Activated CD4-positive, CD25-positive, alpha-beta regulatory T cell treated with anti-CD3 and anti-CD28 coated beads, Interleukin-2, amount 50 U/mL, for 72 hours (primary cell): Measurements from ENCODE around the gene PRIM2.
"Not testable (repeated sequence)": the region's sequence is repeated elsewhere in the genome, so short reads cannot be mapped to it uniquely, and the experiment has no call there.

Experiments
- DNase-seq: peaks from one replicate; pipeline ENCODE4 v3.0.0; 2021

Gene PRIM2

DNA sequence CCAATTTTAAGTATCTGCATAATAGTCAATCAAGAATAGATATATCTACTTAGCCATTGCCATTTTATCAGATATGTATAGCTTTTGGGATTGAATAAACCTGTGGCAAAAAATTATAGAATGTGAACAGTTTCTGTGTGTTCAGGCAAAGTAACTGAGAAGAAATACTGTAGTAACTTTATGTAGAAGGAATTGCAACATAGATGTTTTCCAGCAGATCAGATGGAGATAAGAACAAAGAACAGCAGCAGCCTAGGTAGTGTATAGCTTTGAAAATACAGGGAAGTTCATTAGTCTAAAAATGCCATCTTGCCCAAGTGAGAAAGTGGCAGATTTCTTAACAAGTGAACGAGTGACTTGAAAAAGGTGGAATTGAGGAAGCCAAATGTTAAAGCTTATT, 197.7 kb downstream of the PRIM2 start:
- DNase-seq: not testable (repeated sequence)

DNA sequence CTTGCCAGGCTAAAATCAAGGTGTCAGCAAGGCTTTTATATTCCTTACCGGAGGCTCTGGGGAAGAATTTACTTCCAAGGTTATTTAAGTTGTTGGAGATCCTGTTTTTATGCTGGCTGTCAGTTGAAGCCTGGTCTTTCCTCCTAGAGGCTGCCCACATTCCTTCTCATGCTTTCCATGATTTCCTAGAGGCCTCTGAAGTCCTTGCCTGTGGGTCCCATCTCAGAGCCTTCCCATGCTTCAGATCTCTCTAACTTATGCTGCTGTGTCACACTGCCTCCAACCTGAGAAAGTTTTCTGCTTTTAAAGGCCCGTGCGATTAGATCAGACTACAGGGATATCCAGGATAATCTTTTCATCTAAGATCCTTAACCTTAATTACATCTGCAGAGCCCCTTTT, 198.4 kb downstream of the PRIM2 start:
- DNase-seq: not testable (repeated sequence)

DNA sequence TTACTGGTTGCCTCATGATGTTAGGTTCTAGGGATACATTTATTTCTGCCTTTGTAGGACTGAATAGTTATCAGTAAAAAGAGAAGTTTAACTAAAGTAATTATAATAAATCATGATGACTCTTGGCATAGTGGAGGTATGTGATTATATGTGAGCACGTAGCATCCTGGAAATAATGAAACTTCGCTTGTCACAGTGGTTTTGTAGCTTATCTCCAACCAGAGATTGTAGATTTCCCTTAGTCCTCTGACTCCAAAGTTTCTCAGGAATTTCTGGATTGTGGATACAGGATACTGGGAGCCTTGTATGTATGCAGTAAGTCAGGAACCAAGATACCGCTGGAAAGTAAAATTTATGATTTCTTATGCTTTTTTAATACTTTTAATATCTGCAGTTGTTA, 199.3 kb downstream of the PRIM2 start:
- not testable (repeated sequence) for DNase-seq

DNA sequence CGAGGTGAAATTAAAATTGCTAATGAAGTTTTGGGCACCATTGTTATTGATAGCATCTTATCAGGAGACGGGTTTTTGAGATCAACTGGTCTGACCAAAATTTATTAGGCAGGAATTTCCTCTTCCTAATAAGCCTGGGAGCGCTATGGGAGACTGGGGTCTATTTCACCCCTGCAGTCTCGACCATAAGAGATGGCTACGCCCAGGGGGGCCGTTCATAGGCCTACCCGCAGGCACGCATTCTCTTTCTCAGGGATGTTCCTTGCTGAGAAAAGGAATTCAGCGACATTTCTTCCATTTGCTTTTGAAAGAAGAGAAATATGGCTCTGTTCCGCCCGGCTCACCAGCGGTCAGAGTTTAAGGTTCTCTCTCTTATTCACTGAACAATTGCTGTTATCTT, 201.8 kb downstream of the PRIM2 start:
- not testable (repeated sequence) for DNase-seq

DNA sequence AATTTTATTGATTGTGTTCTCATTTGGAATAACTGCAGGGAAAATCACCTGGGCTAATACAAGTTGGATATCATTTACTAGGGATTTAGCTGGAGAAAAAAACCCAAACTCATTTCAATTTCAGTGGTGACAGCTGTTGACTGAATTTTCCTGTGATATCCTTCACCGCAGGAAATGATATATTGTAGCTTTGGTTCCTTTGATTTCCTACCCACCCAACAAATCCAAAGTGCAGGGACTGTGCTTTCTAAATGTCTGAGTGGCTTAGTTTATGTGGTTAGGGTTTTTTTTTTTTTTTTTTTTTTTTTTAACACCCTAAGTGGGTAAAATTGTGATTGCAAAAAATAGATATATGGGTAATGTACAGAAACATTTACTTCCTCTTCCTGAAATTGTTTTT, 203.7 kb downstream of the PRIM2 start:
- DNase-seq: not testable (repeated sequence)

DNA sequence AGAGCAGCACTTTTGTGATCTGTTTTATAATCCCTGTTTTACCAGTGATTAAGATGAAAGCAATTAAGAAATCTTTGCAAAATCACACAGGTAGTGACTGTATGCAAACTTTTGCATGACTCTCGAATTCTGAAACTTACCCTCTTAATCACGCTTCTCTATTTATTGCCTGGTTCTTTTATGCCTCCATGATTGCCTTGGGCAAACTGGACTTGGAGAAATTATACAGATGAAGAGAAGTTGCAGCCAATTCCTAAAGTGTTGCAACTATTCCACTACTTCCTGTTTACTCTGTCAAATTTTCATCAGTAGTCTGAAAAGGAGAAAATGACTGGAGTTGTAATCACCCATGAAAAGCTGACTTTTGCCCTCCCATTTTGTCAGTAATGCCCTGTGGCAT, 205.8 kb downstream of the PRIM2 start:
- DNase-seq: not testable (repeated sequence)

DNA sequence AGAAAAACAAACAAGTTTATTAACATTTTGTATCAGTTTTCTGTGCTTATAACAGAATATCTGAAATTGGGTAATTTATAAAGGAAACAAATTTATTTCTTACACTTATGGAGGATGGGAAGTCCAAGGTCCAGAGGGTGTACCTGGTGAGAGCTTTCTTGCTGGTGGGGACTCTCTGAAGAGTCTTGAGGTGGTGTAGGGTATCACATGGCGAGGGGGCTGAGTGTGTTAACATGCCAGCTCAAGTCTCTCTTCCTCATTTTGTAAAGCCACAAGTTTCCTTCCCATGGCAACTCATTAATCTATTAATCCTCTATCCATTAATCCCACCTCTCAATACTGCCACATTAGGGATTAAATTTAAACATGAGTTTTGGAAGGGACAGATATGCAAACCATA, 212.3 kb downstream of the PRIM2 start:
- DNase-seq: not testable (repeated sequence)

DNA sequence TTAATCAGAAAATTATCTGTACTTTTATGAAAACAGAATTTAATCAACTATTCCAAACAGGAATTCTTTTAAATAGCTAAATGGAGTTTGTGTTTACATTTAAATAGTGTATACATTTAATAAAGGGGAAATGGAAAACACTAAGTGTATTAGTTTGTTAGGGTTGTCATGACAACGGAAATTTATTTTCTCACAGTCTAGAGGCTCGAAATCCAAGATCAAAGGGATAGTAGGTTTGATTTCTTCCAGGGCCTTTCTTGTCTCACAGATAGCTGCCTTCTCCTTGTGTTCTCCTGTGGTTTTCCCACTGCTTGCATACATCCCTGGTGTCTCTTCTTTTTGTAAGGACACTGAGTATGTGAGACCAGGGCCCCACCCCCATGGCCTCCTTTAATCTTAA, 215.2 kb downstream of the PRIM2 start:
- not testable (repeated sequence) for DNase-seq

DNA sequence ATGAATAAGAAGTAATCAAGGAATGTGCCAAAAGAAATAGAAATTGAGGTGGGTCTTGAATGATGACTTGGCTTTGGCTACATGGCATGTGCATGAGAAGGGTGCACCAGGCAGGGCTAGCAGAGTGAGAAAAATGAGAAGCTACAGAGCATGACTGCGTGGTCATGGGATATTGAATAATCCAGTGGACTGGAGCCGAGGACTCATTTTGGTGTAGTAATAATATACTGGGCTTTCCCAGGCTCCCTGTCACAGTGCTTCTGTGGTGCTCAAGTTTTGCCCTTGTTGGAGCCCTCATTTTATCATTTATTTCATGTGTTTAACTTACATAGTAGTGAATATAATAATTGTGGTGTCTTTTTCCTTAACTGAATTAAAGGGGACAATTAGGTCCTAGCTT, 217.7 kb downstream of the PRIM2 start:
- DNase-seq: not testable (repeated sequence)

DNA sequence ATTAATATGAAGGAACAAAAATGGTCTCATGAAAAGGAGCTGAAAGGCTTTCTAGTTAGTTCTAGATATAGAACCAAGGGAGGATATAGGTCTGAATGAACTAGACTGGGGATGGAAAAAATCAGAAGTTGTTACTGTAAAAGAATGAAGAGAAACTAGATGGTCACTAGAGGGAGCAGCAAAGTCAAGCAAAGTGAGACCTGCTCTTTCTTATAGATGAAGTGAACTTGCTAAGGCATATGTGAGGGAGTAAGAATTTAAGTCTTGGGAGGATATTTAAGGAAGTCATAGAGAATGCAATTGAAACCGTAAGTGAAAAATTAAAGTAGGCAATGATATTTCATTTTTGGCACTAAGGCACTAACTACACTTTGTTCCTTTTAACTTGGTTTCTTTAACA, 218.6 kb downstream of the PRIM2 start:
- not testable (repeated sequence) for DNase-seq

DNA sequence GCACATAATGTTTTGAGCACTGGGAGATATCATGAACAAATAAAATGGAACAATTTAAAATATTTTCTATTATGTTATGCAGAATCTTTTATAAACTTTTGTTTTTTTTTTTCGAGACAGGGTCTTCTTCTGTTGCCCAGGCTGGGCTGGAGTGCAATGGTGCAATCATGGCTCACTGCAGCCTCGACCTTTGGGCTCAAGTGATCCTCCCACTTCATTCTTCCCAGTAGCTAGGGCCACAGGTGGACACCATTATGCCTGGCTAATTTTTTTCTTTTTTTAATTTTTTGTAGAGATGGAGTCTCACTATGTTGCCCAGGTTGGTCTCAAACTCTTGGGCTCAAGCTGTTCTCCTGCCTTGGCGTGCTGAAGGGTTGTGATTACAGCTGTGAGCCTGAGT, 220.5 kb downstream of the PRIM2 start:
- not testable (repeated sequence) for DNase-seq

DNA sequence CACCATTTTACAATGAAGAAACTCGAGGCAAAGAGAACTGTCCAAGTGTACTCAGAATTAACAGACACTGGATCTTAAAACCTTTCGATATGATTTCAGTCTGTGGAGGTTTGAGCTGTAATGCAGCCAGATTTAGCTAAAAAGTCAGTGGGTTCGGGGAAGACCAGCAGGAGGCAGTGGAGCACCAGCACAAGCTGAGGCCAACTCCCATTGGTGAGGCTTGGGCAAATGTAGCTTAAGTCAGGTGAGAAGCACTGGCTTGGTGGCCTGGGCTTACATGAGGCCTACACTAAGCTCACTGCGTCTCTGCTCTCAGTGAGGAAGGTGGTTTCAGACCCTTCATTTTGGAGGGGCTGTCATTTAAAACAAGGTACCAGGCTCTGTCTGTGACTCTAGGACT, 234.5 kb downstream of the PRIM2 start:
- not testable (repeated sequence) for DNase-seq

DNA sequence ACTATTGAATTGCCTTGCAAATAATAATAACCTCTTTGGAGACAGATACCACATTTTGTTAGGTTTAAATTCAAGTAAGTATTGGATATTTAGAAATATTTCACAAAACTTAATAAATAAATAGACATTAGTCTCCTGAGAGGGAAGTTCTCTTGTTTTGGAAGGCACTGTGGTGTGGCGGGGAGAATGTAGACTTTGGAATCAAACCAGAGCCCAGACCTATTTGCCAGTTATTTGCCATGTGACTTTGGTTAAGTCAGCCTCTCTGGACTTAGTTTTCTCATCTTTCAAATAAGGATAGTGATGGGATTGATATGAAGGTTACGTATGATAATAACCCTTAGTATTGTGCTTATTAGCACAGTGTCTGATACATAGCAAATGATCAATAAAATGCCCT, 240.4 kb downstream of the PRIM2 start:
- not testable (repeated sequence) for DNase-seq

DNA sequence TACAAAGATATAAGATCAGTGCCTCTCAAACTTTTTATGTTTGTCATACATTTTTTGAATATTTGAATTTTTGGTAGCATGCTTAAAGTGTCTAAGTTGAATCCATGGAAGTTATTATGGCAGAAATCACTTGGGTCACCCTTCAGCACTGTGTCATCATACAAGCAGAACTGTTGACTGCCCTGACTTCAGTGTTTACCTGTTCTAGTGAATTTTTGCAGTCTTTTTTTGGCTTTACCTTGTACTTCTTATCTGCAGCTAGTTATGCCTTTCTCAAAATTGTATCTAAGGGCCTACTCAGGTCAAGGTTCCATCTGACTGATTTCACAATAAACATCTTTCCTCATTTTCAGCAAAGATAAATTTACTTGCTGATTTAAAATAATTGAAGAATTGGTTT, 241.7 kb downstream of the PRIM2 start:
- DNase-seq: not testable (repeated sequence)

DNA sequence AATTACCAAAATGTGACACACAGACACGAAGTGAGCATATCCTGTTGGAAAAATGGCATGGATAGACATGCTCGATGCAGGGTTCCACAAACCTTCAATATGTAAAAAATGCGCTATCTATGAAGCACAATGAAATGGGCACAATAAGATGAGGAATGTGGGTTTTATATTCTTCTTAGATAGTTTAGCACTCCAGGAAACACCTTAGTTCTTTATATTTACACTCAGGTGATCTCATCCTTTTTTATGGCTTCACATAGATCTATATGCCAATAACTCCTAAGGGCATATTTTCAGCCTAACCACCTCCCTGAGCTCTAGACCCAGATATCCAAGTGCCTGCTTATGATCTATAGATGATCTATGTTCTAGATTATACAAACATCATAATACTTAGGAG, 244.8 kb downstream of the PRIM2 start:
- not testable (repeated sequence) for DNase-seq

DNA sequence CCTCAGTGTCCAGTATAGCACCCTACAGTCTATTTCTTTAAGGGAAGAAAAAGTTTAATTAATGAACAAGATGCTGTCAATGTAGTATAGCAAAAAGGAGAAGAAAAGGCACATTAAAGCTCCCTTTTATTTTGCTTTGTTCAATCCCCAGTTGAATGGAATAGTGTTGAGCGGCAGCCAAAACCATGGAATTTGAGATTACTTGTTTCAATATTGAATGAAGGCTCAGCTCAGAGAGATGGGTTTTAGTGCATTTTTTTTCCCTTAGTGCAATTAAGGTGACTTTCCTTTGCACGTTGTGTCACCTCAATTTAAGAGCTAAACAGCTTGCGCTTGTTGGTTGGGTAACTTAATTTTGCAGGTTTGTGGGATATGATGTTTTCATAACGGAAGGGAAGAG, 254.7 kb downstream of the PRIM2 start:
- not testable (repeated sequence) for DNase-seq

DNA sequence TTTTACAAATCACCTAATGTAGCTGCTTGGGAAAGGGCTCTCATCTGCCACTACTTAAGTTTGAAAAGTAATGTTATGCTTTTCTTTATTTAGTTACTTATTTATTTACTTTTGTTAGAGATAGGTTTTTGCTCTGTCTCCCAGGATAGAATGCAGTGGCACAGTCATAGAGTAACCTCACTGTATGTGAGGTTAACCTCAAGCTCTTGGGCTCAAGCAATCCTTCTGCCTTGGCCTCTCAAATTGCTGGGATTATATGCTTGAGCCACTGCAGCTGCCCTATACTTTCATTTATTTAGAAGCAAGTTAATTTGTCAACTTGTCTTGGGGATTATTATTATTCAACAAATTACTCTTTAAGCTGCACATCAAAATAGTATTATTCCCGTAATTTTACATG, 255.4 kb downstream of the PRIM2 start:
- DNase-seq: not testable (repeated sequence)

DNA sequence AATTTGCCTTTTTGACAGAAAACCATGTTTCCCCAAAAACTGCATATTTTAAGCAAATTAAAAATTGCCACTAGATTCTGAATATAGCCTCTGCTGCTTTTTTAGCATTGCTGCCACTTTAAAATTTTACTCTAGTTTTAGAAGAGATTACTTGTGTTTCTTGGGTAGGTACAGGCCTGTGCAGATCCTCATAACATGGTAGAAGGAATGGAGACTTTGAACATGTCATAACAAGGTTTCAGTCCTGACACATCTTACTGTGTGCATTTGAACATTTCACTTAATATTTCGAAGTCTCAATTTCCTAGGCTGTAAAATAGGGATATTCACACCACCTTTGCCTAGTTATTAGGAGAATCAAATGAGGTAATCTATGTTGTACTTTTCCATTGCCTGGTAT, 259.6 kb downstream of the PRIM2 start:
- DNase-seq: not testable (repeated sequence)

DNA sequence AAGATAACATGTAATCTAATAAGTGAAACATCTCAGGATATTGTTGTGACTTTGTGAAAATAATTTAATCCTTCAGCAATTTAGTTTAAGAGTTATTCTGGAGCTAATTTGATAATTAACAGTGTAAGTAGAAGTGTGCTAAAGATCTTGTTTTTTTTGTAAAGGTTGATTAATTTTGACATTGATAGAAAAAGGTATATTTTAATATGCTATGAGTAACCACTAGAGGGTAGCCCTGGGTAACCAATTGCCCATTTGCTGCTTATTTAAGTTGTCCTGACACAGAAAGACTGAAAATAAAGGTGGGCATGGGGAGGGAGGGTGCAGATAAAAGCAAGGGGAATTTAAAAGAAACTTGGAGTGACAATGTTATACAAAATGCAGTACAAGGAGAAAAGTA, 262.1 kb downstream of the PRIM2 start:
- DNase-seq: not testable (repeated sequence)

DNA sequence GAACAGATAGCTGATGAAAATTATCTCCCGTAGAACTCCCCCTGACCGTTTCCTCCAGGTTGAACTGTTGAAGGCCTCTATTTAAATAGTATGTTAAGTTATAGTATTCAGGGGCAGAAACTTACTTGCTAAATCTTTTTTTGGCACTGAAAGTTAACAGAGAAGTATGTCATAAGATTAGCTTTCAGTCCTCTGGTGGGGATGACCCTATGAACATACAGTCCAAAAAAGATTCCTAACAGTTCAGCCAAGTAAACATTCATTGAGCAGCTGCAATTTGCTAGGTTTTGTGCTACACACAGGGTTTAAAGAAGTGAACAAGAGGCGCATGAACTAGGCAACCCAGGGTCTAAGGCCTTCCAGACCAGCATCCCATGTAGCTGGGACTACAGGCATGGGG, 264.2 kb downstream of the PRIM2 start:
- not testable (repeated sequence) for DNase-seq

DNA sequence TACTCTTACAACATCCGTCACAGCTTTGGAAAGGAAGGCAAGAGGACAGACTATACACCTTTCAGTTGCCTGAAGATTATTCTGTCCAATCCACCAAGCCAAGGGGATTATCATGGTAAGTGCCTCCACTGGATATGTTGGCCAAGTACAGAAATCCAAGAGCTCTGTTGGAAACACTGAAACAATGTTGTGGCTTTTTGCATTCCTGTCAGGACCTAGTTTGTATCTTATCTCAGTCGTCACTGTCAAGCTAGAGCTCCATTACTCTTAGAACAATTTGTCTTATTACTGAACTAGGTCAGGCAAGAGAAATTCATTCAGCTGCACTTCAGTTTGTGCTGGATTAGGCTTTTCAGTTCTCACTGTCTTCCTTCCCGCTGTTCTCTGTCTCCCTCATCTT, 283.7 kb downstream of the PRIM2 start:
- DNase-seq: not testable (repeated sequence)

DNA sequence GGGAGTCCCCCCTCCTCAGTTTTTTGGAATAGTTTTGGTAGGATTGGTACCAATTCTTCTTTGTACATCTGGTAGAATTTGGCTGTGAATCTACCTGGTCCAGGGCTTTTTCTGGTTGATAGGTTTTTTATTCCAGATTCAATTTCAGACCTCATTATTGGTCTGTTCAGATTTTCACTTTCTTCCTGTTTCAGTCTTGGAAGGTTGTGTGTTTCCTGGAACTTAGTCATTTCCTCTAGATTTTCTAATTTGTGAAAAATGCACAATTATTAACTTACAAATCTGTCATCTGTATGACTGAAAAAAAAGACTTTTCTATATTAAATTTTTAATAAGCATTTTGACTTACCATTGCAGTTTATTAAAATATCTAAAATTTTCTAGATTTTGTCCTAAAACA, 287.9 kb downstream of the PRIM2 start:
- not testable (repeated sequence) for DNase-seq

DNA sequence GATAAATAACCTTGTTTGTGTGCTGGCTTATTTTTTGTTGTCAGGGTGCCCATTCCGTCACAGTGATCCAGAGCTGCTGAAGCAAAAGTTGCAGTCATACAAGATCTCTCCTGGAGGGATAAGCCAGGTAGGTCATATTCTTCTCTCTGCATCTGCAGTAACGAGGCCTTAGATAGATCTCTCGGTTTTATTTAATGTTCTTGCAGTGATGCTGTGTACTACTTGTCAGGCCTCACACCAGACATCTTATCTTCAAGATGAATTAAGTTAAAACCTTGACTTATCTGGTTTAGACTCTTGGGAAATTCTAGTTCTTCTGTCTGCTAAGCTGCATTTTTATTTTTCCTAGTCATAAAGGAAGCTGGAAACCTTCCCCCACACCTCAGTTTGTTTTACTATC, 288.9 kb downstream of the PRIM2 start:
- not testable (repeated sequence) for DNase-seq

DNA sequence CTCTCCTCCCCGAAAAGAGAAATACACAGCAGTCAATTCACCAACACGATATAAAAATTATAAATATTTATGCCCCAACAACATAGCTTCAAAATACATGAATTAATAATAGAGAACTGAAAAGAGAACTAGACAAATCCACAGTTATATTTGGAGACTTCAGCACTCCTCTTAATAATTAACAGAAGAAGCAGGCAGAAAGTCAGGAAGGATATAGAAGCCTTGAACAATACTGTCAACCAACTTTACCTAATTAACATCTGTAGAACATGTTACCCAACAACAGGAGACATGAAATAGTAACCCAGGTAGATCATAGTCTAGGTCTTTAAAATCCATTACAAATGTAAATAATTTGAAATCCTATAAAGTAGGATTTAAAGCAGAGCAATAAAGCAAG, 293.2 kb downstream of the PRIM2 start:
- DNase-seq: not testable (repeated sequence)

DNA sequence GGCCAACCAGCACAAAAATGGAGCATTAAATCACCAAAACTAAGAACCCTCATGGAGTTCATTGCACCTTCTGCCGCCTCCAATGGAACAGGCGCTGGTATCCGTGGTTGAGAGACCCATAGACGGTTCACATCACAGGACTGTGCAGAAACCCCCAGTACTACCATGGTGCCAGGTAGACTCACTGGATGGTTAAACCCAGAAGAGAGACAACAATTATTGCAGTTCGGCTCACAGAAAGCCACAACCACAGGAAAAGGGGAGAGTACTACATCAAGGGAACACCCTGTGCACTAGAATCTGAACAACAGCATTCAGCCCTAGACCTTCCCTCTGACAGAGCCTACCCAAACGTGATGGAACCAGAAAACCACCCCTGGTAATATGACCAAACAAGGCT, 301.5 kb downstream of the PRIM2 start:
- not testable (repeated sequence) for DNase-seq

DNA sequence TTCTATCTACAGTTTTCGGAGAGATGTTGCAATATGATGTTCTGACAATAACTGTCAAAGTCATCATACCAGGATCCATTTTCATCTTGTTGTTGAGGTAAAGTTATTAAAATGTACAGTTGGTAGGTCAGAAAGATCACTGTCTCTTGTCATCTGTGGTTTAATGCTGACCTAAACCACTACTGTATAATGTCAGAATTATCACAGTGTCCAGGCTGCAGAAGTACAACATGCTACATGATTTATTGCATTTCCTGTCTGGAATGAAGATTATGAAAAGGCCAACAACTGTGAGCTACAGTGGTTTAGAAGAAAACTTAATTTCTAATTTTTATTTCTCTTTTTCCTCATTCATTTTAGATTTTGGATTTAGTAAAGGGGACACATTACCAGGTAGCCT, 314.3 kb downstream of the PRIM2 start:
- DNase-seq: not testable (repeated sequence)
